Mammary microvascular endothelial cell (primary cell): ENCODE measurements around the gene AAMP. TPM values are rescaled to one million over a fixed set of nuclear protein-coding genes. Genes with fewer than 3 reads are reported as not detected.

Experiments
- total RNA-seq: library from RNA; depleted of rRNA; stranded (reverse); fragments of >200 nt; gene quantifications from 2 replicates; pipeline ENCODE4 v1.2.3, GENCODE V29; 2015

The AAMP gene
- total RNA-seq: 122 and 127 TPM in 2 replicates

DNA sequence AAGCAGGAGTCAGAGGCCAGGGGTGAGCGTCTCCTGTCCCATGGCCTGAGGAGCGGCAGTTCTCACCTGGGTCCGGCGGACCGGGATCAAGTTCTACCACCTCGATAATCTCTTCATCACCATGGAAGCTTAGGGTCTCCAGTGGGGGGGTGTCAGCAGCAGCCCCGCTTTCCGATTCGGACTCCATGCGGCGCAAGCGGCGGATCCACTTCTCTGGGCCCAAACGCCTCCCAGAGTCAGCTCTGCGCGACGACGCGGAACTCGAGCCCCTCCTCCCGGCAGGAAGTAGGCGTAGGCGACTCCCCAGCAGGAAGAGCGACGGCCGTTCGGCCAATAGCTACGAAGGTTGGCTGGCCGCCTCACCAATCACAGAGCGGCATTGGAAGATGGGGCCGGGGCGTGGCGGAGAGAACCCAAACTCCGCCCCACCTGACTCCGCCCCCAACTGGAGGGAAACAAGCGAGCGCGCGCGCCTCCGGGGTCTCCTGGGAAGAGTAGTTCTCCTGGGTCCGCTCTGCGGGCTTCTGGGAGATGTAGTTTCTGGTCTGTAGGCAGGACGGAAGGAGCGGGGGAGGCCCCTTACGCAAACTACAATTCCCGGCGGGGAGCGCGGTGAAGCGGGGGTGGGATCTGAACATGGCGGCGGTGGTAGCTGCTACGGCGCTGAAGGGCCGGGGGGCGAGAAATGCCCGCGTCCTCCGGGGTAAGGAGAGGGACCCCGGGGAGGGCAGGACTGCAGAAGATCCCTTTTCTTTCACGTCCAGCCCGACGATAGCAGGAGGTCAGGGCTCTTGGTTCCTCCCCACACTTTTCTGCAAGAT, at the start of gene AAMP, which contains the start of gene PNKD:
AAMP (minus strand) TSS at position 238 of the 821 bp plus-strand sequence; CDS start at position 187, 51 bp downstream.
PNKD (plus strand) TSS at position 620 of the 821 bp plus-strand sequence; CDS start at position 637, 17 bp downstream.

GRCh38 chr2:218292048-218293014, 22.4 kb upstream of the AAMP start, which contains the start of gene TMBIM1:
TMBIM1 (minus strand) TSS chr2:218292503; CDS start chr2:218282141, 10,362 bp downstream.

DNA sequence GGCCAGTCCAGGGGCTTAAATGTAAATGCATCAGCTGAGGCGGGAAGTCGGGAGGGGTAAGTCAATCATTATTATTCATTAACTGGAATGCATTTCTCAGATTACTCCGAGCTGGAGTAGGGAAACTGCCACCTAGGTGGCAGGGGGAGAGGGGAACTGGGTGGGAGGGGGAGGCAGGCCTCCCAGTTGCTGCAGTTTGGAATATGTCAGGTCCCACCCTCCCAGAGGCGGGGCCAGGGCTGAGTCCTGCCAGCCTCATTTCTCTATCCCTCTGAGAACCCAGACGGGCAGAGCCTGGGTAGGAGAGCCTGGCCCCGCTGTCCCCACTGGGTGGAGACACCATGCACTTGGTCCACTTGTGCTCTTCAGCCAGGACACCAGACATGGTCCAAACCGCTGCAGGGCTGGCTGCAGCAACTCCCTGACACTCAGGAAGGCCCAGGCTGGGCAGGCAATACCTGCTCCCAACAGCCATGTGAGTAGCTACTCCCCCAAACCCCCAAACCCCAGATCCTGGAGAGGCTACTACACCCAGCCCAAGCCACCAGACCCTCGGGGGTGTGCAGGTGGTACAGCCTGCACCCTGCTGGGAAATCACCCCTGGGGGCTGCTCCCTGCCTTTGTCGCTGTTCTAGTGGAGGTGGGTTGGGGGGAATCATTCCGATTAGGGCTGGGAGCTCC, 9.1 kb downstream of the AAMP start, which contains the start of gene GPBAR1:
GPBAR1 (plus strand) TSS at position 274 of the 681 bp plus-strand sequence. CDS start 1,710 bp downstream, outside the sequence.

DNA sequence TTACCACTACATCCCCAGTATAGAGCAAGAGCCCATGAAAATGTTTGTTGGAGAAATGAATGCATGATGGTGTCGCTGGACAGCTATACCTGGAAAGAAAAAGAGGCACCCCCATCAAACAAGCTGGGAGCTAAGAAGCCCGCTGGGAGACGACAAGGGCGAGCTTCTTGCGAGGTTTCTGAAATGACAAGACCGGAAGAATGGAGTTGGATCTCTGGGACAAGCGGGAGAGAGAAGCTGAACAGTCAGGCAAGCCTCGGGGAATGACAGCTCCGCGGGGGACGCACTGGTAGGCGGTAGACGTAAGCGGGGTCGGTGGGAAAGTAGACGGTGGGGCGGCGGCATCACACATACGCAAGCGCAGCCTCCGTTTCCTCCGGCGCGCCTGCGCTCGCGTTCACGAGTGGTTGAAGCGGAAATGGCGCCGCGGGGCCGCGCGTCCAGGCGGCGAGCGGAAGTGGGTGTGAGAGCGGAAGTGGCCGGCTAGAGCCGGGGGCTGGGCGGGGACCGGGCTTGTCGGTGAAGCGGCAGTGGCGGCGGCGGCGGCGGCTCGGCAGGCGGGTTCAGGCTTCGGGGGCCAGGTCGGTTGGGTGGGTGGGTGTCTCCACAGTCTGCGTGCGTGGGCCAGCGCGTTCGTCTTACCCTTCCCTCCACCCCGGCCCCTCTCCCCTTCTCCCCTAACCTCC, 53.1 kb downstream of the AAMP start, which contains the start of gene ARPC2:
ARPC2 (plus strand) TSS at position 516 of the 686 bp plus-strand sequence. CDS start 282 bp downstream, outside the sequence.

Other genes starting within 250 kb of the AAMP start
- not detected in 2 replicates for gene RUFY4, start 200.9 kb downstream of the AAMP start, total RNA-seq
- not detected in 2 replicates for gene CXCR2, start 144.1 kb downstream of the AAMP start, total RNA-seq
- gene CXCR1, start 103.2 kb downstream of the AAMP start, total RNA-seq: not detected in 2 replicates
- 599 and 620 TPM in 2 replicates for gene ARPC2, start 52.9 kb downstream of the AAMP start, total RNA-seq
- gene GPBAR1, start 9.1 kb downstream of the AAMP start, total RNA-seq: not detected in 2 replicates
- gene PNKD, start 382 bp upstream of the AAMP start, total RNA-seq: 40.0 and 53.2 TPM in 2 replicates
- gene TMBIM1, start 22.4 kb upstream of the AAMP start, total RNA-seq: 128 and 133 TPM in 2 replicates
- gene CATIP, start 86.7 kb upstream of the AAMP start, total RNA-seq: not detected in 2 replicates
- gene SLC11A1, start 112.1 kb upstream of the AAMP start, total RNA-seq: under 0.01 and 0.05 TPM in 2 replicates
- 58.6 and 66.5 TPM in 2 replicates for gene CTDSP1, start 129.7 kb upstream of the AAMP start, total RNA-seq
- not detected in 2 replicates for gene VIL1, start 149.0 kb upstream of the AAMP start, total RNA-seq